Measurements from ENCODE around the gene TACO1. TPM values are rescaled to one million over a fixed set of nuclear protein-coding genes. Genes with fewer than 3 reads are reported as not detected.

The TACO1 gene
- total and polyA plus RNA-seq, 2 of the 4 experiments (the other 2 are of a cell fraction), result 6.5 to 28.8 TPM

DNA sequence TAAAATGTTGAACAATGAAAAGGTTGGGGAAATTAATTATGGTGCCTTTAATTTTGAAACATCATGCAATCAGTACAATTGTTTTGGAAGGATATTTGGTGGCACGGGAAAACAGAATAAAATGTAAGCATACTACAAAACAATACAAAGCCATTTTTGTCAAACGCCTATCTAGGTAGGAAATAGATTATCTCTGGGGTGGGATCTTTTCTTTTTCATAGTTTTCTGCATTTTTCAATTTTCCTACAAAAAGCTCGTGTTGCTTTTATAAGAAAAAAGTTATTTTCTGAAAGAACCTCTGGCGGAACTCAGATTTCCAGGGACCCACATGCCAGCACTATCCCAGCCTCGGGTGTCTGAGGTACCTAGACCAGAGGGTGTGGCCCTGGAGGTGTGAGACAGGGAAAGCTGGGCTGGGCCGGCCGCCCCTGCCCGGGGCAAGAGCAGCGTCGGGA, 20.6 kb downstream of the TACO1 start:
- intact Hi-C loops (cut with micrococcal nuclease), result no loop called here
- Histone ChIP-seq H3K4me1 (ENCODE audit: control insufficient read depth, insufficient read depth, low read length) (peaks cover 3% of the 10 kb centered on the region; the same call in 1 of the 2 replicates), H4K20me1 (ENCODE audit: insufficient read depth, low read length) (peaks cover 10% of the 10 kb centered on the region), H3K9ac (ENCODE audit: low read depth, low read length) (peak overlapping the region; percentile 61), H2AK5ac (ENCODE audit: low read depth, low read length) (no peak overlapping the region), H2AFZ (replicated peaks; ENCODE audit: low read length, poor library complexity) (peak overlapping the region; percentile 94), H3K9me3 (ENCODE audit: control insufficient read depth, insufficient read depth, low read length) (no peaks in the 10 kb centered on the region), H3K4ac (ENCODE audit: low read depth, low read length) (peak overlapping the region; percentile 34), H4K91ac (ENCODE audit: insufficient read depth, low read depth, low read length) (no peak overlapping the region; the same call in 1 of the 2 replicates), H3K36me3 (ENCODE audit: control insufficient read depth, insufficient read depth, low read length) (no peaks in the 10 kb centered on the region), H3K9me1 (ENCODE audit: insufficient read depth, low read length) (no peaks in the 10 kb centered on the region), H3K27me3 (ENCODE audit: control insufficient read depth, insufficient read depth, low read length) (no peaks in the 10 kb centered on the region), H3K18ac (ENCODE audit: low read depth, low read length) (no peak overlapping the region), H2BK120ac (ENCODE audit: low read depth, low read length) (no peak overlapping the region), H3K14ac (replicated peaks; ENCODE audit: low read depth, low read length) (peak overlapping the region; percentile 18), H3K4me3 (ENCODE audit: insufficient read depth, low read depth, low read length) (peak overlapping the region; percentile 57), H4K8ac (ENCODE audit: low read depth in 2 of 2, low read length in 2 of 2) (peak overlapping the region; percentile 50 to 78; a peak in 2 of 4 replicates), H3K27ac (ENCODE audit: insufficient read depth, low read length) (peak overlapping the region; percentile 53), H3K23ac (ENCODE audit: low read depth, low read length) (no peak overlapping the region), H2BK5ac (ENCODE audit: low read depth, low read length, poor library complexity, severe bottlenecking) (peak overlapping the region; percentile 20), H2BK15ac (ENCODE audit: low read depth, low read length) (no peak overlapping the region), H2AK9ac (replicated peaks; ENCODE audit: low read depth, low read length, poor library complexity) (peak overlapping the region; percentile 88), H4K5ac (ENCODE audit: low read depth, low read length) (peak overlapping the region; percentile 3; the same call in 1 of the 2 replicates), H3K56ac (ENCODE audit: extremely low read depth, insufficient read depth, low read length) (no peak overlapping the region), H2BK20ac (ENCODE audit: low read depth, low read length) (no peak overlapping the region), H3K4me2 (ENCODE audit: low read depth, low read length) (peak overlapping the region; percentile 74), H3K79me1 (ENCODE audit: low read depth in 1 of 2, low read length in 2 of 2) (peaks cover 9 to 26% of the 10 kb centered on the region in 2 experiments; a peak in 3 of 4 replicates)
- TF ChIP-seq POLR2A (IDR thresholded peaks at IDR 0.05; ENCODE audit: low read depth, low read length) (no peak), SMC3 (IDR thresholded peaks at IDR 0.05; ENCODE audit: low read depth, low read length) (no peak), BHLHE40 (IDR thresholded peaks at IDR 0.05; ENCODE audit: low read depth, low read length) (no peak), RFX5 (IDR thresholded peaks at IDR 0.05; ENCODE audit: low read depth, low read length) (no peak), MAZ (IDR thresholded peaks at IDR 0.05; ENCODE audit: borderline replicate concordance, low read depth, low read length) (no peak), MAFK (IDR thresholded peaks at IDR 0.05; ENCODE audit: low read depth, low read length) (no peak), RCOR1 (IDR thresholded peaks at IDR 0.05; ENCODE audit: insufficient replicate concordance, low read length) (no peak)
- in situ Hi-C loops (cut with MboI; ENCODE audit: low sequenced_read_pairs), result no loop called here
- dilution Hi-C loops (cut with HindIII; ENCODE audit: low sequenced_read_pairs, unreplicated experiment), result no loop called here
- no CpG with 5 or more reads among the region's 10 CpGs for WGBS, 2 experiments (ENCODE audit: extremely low coverage in 2 of 2, insufficient read length in 1 of 2)
- ATAC-seq (ENCODE audit: low read depth) (no peak), DNase-seq (no peak)
- BruUV-seq (replicated peaks), result no TSS peak
- ChIA-PET POLR2A (ENCODE audit: unreplicated experiment) (no interaction called here), CTCF (interaction anchor here (1.9 kb wide), 1 partner anchor 9 kb away, joined by 8 read pairs; no protein-coding TSS in a partner anchor)
